ENCODE measurements around the gene CRYBG1. TPM values are rescaled to one million over a fixed set of nuclear protein-coding genes. Genes with fewer than 3 reads are reported as not detected.

CRYBG1 gene
- total RNA-seq, 1 experiment from 2014 or later, result 5.7 TPM

DNA sequence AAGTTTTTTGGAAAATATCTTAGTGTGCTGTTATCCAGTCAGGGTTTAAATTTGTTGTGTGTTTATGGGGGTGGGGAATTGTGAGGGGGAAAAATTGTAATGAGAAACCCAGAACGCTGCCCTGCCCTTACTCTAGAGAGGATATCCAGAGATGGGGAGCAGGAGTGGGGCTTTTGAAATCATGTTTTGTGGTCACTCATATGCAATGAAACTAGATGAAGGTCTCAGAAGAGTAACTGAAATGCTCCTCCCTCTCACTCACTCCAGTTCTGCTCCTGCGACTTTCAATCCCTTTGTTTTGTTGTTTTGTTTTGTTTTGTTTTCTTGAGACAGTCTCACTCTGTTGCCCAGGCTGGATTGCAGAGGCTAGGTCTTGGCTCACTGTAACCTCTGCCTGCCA is 100.0 kb downstream of the CRYBG1 start:
- no peak overlapping the region for H3K23ac ChIP-seq (ENCODE audit: insufficient read length, low read depth, low read length)
- no peak overlapping the region for H3K4me3 Mint-ChIP-seq
- H3K27me3 Mint-ChIP-seq (ENCODE audit: low read depth), result peaks cover 8% of the 10 kb centered on the region
- H3K4me2 ChIP-seq (ENCODE audit: insufficient read depth, insufficient read length, low read length), result no peak overlapping the region
- TF ChIP-seq, protein P1, sequence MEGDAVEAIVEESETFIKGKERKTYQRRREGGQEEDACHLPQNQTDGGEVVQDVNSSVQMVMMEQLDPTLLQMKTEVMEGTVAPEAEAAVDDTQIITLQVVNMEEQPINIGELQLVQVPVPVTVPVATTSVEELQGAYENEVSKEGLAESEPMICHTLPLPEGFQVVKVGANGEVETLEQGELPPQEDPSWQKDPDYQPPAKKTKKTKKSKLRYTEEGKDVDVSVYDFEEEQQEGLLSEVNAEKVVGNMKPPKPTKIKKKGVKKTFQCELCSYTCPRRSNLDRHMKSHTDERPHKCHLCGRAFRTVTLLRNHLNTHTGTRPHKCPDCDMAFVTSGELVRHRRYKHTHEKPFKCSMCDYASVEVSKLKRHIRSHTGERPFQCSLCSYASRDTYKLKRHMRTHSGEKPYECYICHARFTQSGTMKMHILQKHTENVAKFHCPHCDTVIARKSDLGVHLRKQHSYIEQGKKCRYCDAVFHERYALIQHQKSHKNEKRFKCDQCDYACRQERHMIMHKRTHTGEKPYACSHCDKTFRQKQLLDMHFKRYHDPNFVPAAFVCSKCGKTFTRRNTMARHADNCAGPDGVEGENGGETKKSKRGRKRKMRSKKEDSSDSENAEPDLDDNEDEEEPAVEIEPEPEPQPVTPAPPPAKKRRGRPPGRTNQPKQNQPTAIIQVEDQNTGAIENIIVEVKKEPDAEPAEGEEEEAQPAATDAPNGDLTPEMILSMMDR (conservative IDR thresholded peaks at IDR 0.05), result no peak
- H2BK120ac ChIP-seq (ENCODE audit: low read depth, low read length, poor library complexity, severe bottlenecking), result no peak overlapping the region
- H4K5ac ChIP-seq (ENCODE audit: insufficient read length, low read depth, low read length), result no peak overlapping the region
- no peak overlapping the region for H2BK20ac ChIP-seq (ENCODE audit: low read depth, low read length, poor library complexity, severe bottlenecking)
- H3K9me3 ChIP-seq (ENCODE audit: control insufficient read depth, low read depth, low read length), result no peaks in the 10 kb centered on the region
- no peak overlapping the region for H3K4ac ChIP-seq (ENCODE audit: low read depth, low read length)
- H3K9ac ChIP-seq (ENCODE audit: extremely low read depth, insufficient read length, low read length), result no peak overlapping the region
- no peaks in the 10 kb centered on the region for H3K36me3 Mint-ChIP-seq (ENCODE audit: insufficient read depth in 1 of 3, low read depth in 3 of 3)
- H3K27me3 ChIP-seq (ENCODE audit: insufficient read depth, low read length), result no peaks in the 10 kb centered on the region
- no peak overlapping the region for H3K14ac ChIP-seq (ENCODE audit: insufficient read depth, low read length)
- H4K20me1 ChIP-seq (ENCODE audit: control insufficient read depth, insufficient read depth, insufficient read length), result no peaks in the 10 kb centered on the region
- no peak overlapping the region for H2AK5ac ChIP-seq (ENCODE audit: insufficient read length, low read length)
- H4K8ac ChIP-seq (replicated peaks; ENCODE audit: insufficient read length, low read depth, low read length), result no peak overlapping the region
- no peak overlapping the region for H2AFZ ChIP-seq (ENCODE audit: low read length)
- H3K79me1 ChIP-seq (ENCODE audit: insufficient read depth, low read depth, low read length, poor library complexity, severe bottlenecking), result no peaks in the 10 kb centered on the region
- no peak overlapping the region for H2BK12ac ChIP-seq (ENCODE audit: insufficient read length, low read depth, low read length)
- WGBS (ENCODE audit: extremely low coverage, insufficient read length, low lambda C conversion rate), result no CpG with 5 or more reads among the region's 2 CpGs
- no peak overlapping the region for H3K27ac ChIP-seq (ENCODE audit: insufficient read length, low read depth, low read length)
- peak overlapping the region; percentile 25 for H3K18ac ChIP-seq (ENCODE audit: insufficient read length, low read depth, low read length)
- DNase-seq, result no peak
- no peak overlapping the region for H4K91ac ChIP-seq (ENCODE audit: insufficient read length, low read depth, low read length)
- H3K4me1 ChIP-seq (ENCODE audit: insufficient read depth, low read length), result no peaks in the 10 kb centered on the region; the same call in 1 of the 2 replicates
- H3K23me2 ChIP-seq (ENCODE audit: insufficient read length, low read depth, low read length, poor library complexity, severe bottlenecking), result no peaks in the 10 kb centered on the region
- H3K27ac Mint-ChIP-seq, result no peak overlapping the region; a peak in 1 of 7 replicates
- no peaks in the 10 kb centered on the region for H3K79me2 ChIP-seq (ENCODE audit: insufficient read depth, low read length)
- H3K56ac ChIP-seq (ENCODE audit: insufficient read length, low read depth, low read length), result no peak overlapping the region
- no peaks in the 10 kb centered on the region for H3K9me3 Mint-ChIP-seq
- peaks cover 19 to 24% of the 10 kb centered on the region in 2 experiments for H3K4me1 Mint-ChIP-seq
- no peak overlapping the region for H2BK15ac ChIP-seq (ENCODE audit: low read depth, low read length)
- H2BK5ac ChIP-seq (ENCODE audit: insufficient read length, low read length), result no peak overlapping the region
- no peak overlapping the region for H3T11ph ChIP-seq (ENCODE audit: low read length)
